GM12801 (cell line): ENCODE results near the gene DGCR8.

ENCODE experiments used
- CTCF ChIP-seq: IDR thresholded peaks from one replicate; pipeline ENCODE4 v1.5.1; 2011; ENCODE audit warnings: control low read depth; ENCODE audit not compliant: insufficient read length; ENCODE audit errors: extremely low read depth

DGCR8 gene

GRCh38 chr22:20054485-20054884 is 25.6 kb upstream of the DGCR8 start:
- no peak for TF ChIP-seq CTCF

- no peak for TF ChIP-seq CTCF
Measured at GRCh38 chr22:20055144-20055543, 24.9 kb upstream of the DGCR8 start.

- TF ChIP-seq CTCF = no peak
Measured at GRCh38 chr22:20055654-20056053, 24.4 kb upstream of the DGCR8 start.

GRCh38 chr22:20056161-20056560 is 23.9 kb upstream of the DGCR8 start:
- TF ChIP-seq CTCF = no peak

- no peak for TF ChIP-seq CTCF
Measured at GRCh38 chr22:20056696-20057386, 23.2 kb upstream of the DGCR8 start.

- TF ChIP-seq CTCF = no peak
Measured at GRCh38 chr22:20057596-20058268, 22.3 kb upstream of the DGCR8 start.

GRCh38 chr22:20058989-20059770 is 20.9 kb upstream of the DGCR8 start:
- no peak for TF ChIP-seq CTCF
